A549 treated with AZD9567 at 1 μM for 4 hours (cell line): ENCODE measurements around the gene CD55. TPM values are rescaled to one million over a fixed set of nuclear protein-coding genes. Genes with fewer than 3 reads are reported as not detected.

ENCODE experiments used
- total RNA-seq: library from RNA; stranded (reverse); fragments of 200-300 nt; extraction: Qiagen RNA extraction; gene quantifications from 5 replicates; pipeline ENCODE4 v1.2.3, GENCODE V29; 2022; ENCODE audit not compliant: insufficient read depth

The CD55 gene, protein sequence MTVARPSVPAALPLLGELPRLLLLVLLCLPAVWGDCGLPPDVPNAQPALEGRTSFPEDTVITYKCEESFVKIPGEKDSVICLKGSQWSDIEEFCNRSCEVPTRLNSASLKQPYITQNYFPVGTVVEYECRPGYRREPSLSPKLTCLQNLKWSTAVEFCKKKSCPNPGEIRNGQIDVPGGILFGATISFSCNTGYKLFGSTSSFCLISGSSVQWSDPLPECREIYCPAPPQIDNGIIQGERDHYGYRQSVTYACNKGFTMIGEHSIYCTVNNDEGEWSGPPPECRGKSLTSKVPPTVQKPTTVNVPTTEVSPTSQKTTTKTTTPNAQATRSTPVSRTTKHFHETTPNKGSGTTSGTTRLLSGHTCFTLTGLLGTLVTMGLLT
- total RNA-seq, result 82.3 to 116 TPM (median 113 TPM) in 5 replicates

DNA sequence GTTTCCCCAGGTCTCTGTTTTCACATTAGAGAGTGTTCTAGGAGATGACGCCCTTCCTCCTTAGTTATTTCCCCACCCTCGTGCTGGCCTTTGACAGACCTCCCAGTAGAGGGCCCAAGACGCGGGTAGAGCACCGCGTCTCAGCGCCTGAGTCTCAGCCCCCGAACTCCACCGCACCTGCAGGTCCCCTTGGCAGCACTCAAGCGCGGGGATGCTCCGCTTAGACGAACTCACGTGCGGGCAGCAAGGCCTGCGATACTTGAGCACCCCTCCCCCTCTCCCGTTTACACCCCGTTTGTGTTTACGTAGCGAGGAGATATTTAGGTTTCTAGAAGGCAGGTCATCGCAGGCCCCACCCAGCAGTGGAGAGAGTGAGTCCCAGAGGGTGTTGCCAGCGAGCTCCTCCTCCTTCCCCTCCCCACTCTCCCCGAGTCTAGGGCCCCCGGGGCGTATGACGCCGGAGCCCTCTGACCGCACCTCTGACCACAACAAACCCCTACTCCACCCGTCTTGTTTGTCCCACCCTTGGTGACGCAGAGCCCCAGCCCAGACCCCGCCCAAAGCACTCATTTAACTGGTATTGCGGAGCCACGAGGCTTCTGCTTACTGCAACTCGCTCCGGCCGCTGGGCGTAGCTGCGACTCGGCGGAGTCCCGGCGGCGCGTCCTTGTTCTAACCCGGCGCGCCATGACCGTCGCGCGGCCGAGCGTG, at the start of gene CD55:
Gene CD55, plus strand, starts transcription at position 600 of the 711 bp plus-strand sequence. Its CDS starts 88 bp downstream, at position 688.

Other genes starting within 250 kb of the CD55 start
- 1.0 to 1.5 TPM (median 1.1 TPM) in 4 of 5 replicates, not detected in the other for gene C4BPB, start 232.8 kb upstream of the CD55 start, total RNA-seq
- 0.42 to 2.1 TPM (median 0.84 TPM) in 5 replicates for gene C4BPA, start 217.4 kb upstream of the CD55 start, total RNA-seq
- gene CR2, start 132.7 kb downstream of the CD55 start, total RNA-seq, result 0.02 TPM in 1 of 5 replicates, not detected in the others
- gene CR1, start 174.5 kb downstream of the CD55 start, total RNA-seq, result not detected in 5 replicates